WTC11 (cell line): Measurements from ENCODE around the gene ZNF775. TPM values are rescaled to one million over a fixed set of nuclear protein-coding genes. Genes with fewer than 3 reads are reported as not detected.

Source experiments
- ATAC-seq: fragments of 200-7000 bp; cut with Tn5 transposase; 2 replicates; pipeline ENCODE4 v1.10.0; 2021; ENCODE audit warnings: mild to moderate bottlenecking, moderate library complexity
- CTCF ChIA-PET: fragments of 300-600 bp; sonication (Branson Sonifier 250); formaldehyde crosslinking; loops from one replicate; lab custom pipeline; 2021; ENCODE audit warnings: antibody characterized with exemption; lab: Charles Lee
- POLR2A ChIA-PET: fragments of 350-600 bp; sonication (Branson Sonifier 250); formaldehyde crosslinking; loops from one replicate; lab custom pipeline; 2021; ENCODE audit warnings: antibody characterized with exemption; lab: Charles Lee
- DNase-seq: peaks from one replicate; pipeline ENCODE4 v3.0.0; 2021; ENCODE audit warnings: low spot score
- H3K27ac Mint-ChIP-seq: 2 replicates; pipeline ENCODE4 v1.8.0; 2021; ENCODE audit warnings: mixed read lengths
- H3K27me3 Mint-ChIP-seq: 2 replicates; pipeline ENCODE4 v1.8.0; 2021; ENCODE audit warnings: low read depth, mild to moderate bottlenecking, moderate library complexity, mixed read lengths
- H3K36me3 Mint-ChIP-seq: 2 replicates; pipeline ENCODE4 v1.8.0; 2021; ENCODE audit warnings: mixed read lengths
- H3K4me1 Mint-ChIP-seq: 2 replicates; pipeline ENCODE4 v1.8.0; 2022; ENCODE audit warnings: mixed read lengths
- H3K4me3 Mint-ChIP-seq: 2 replicates; pipeline ENCODE4 v1.8.0; 2021; ENCODE audit warnings: mild to moderate bottlenecking, moderate library complexity, mixed read lengths
- H3K9me3 Mint-ChIP-seq: 2 replicates; pipeline ENCODE4 v1.8.0; 2021; ENCODE audit warnings: mixed read lengths
- ATF2 ChIP-seq: sonication (generic); formaldehyde crosslinking; IDR thresholded peaks from 2 replicates; pipeline ENCODE4 v1.8.1; 2022; ENCODE audit warnings: low read depth, missing genetic modification reagents, borderline replicate concordance
- ATF6 ChIP-seq: sonication (generic); formaldehyde crosslinking; IDR thresholded peaks from 2 replicates; pipeline ENCODE4 v1.8.1; 2023; ENCODE audit warnings: mild to moderate bottlenecking, missing genetic modification reagents
- CTCF ChIP-seq: fragments of 200-600 bp; IDR thresholded peaks from 2 replicates; pipeline ENCODE4 v1.8.0; 2022; ENCODE audit warnings: antibody characterized with exemption
- FOXK1 ChIP-seq: sonication (generic); formaldehyde crosslinking; IDR thresholded peaks from 2 replicates; pipeline ENCODE4 v1.8.0; 2022; ENCODE audit warnings: mild to moderate bottlenecking, moderate library complexity, missing genetic modification reagents
- FOXP1 ChIP-seq: sonication (generic); formaldehyde crosslinking; IDR thresholded peaks from 2 replicates; pipeline ENCODE4 v1.8.0; 2022; ENCODE audit warnings: missing genetic modification reagents, mild to moderate bottlenecking, moderate library complexity, borderline replicate concordance
- FOXP4 ChIP-seq: sonication (generic); formaldehyde crosslinking; IDR thresholded peaks from 2 replicates; pipeline ENCODE4 v1.8.0; 2022; ENCODE audit warnings: mild to moderate bottlenecking, missing genetic modification reagents
- IRF2 ChIP-seq: sonication (generic); formaldehyde crosslinking; IDR thresholded peaks from 2 replicates; pipeline ENCODE4 v1.8.0; 2022; ENCODE audit warnings: low read depth, missing genetic modification reagents, borderline replicate concordance
- JAZF1 ChIP-seq: fragments of 250-450 bp; sonication (Bioruptor Pico); IDR thresholded peaks from 2 replicates; pipeline ENCODE4 v1.9.0; 2021; ENCODE audit warnings: moderate library complexity, mild to moderate bottlenecking, inconsistent platforms
- MAX ChIP-seq: sonication (generic); formaldehyde crosslinking; IDR thresholded peaks from 2 replicates; pipeline ENCODE4 v1.8.0; 2022; ENCODE audit warnings: mild to moderate bottlenecking, missing genetic modification reagents
- MXD4 ChIP-seq: fragments of 250-450 bp; sonication (Bioruptor Pico); IDR thresholded peaks from 2 replicates; pipeline ENCODE4 v1.8.0; 2021; ENCODE audit warnings: mild to moderate bottlenecking, moderate library complexity, borderline replicate concordance
- MYBL2 ChIP-seq: sonication (generic); formaldehyde crosslinking; IDR thresholded peaks from 2 replicates; pipeline ENCODE4 v1.8.1; 2023; ENCODE audit warnings: mild to moderate bottlenecking, moderate library complexity, missing genetic modification reagents
- NFATC4 ChIP-seq: fragments of 250-450 bp; sonication (Bioruptor Pico); IDR thresholded peaks from 2 replicates; pipeline ENCODE4 v1.9.0; 2021; ENCODE audit warnings: mild to moderate bottlenecking
- NFE2L1 ChIP-seq: sonication (generic); formaldehyde crosslinking; IDR thresholded peaks from 2 replicates; pipeline ENCODE4 v1.8.1; 2023; ENCODE audit warnings: missing genetic modification reagents
- RORB ChIP-seq: fragments of 250-450 bp; sonication (Bioruptor Pico); IDR thresholded peaks from 2 replicates; pipeline ENCODE4 v1.9.0; 2021; ENCODE audit warnings: mild to moderate bottlenecking
- TEAD4 ChIP-seq: sonication (generic); formaldehyde crosslinking; IDR thresholded peaks from 2 replicates; pipeline ENCODE4 v1.8.0; 2022; ENCODE audit warnings: mild to moderate bottlenecking, missing genetic modification reagents
- ZMAT4 ChIP-seq: fragments of 250-450 bp; sonication (Bioruptor Pico); IDR thresholded peaks from 2 replicates; pipeline ENCODE4 v1.9.0; 2021; ENCODE audit warnings: mild to moderate bottlenecking
- ZNF121 ChIP-seq: sonication (generic); formaldehyde crosslinking; IDR thresholded peaks from 2 replicates; pipeline ENCODE4 v1.8.0; 2023; ENCODE audit warnings: missing genetic modification reagents
- ZNF232 ChIP-seq: sonication (generic); formaldehyde crosslinking; IDR thresholded peaks from 2 replicates; pipeline ENCODE4 v1.8.0; 2022; ENCODE audit warnings: mild to moderate bottlenecking, missing genetic modification reagents
- ZNF423 ChIP-seq: fragments of 250-450 bp; sonication (Bioruptor Pico); IDR thresholded peaks from 2 replicates; pipeline ENCODE4 v2.1.2; 2022; ENCODE audit warnings: mild to moderate bottlenecking, moderate library complexity
- ZNF671 ChIP-seq: fragments of 250-450 bp; sonication (Bioruptor Pico); IDR thresholded peaks from 2 replicates; pipeline ENCODE4 v1.8.0; 2021; ENCODE audit warnings: mild to moderate bottlenecking
- ZSCAN18 ChIP-seq: fragments of 250-450 bp; sonication (Bioruptor Pico); IDR thresholded peaks from 2 replicates; pipeline ENCODE4 v2.1.2; 2022; ENCODE audit warnings: mild to moderate bottlenecking, moderate library complexity
- total RNA-seq: library from RNA; stranded (reverse); gene quantifications from 3 replicates; pipeline ENCODE4 v1.2.3, GENCODE V29; 2021

Gene ZNF775
- total RNA-seq, 1 experiment from 2014 or later, result 25.4 TPM

GRCh38 chr7:150329331-150330120, 49.6 kb upstream of the ZNF775 start (continued):
- TF ChIP-seq MYBL2 (CRISPR knock-in tag), result 0 out of 2 replicates have a peak, but pooled peaks have one; percentile 30
- no peak; the same call in 1 of the 2 replicates for TF ChIP-seq FOXK1
- TF ChIP-seq MAX (CRISPR knock-in tag), result no peak
- no peak for TF ChIP-seq NFE2L1
- TF ChIP-seq ZNF671, result no peak
- peak; percentile 86 for TF ChIP-seq ZNF423
- TF ChIP-seq NFATC4 (CRISPR knock-in tag), result no peak
- TF ChIP-seq MXD4 (CRISPR knock-in tag), result no peak
- no peak for TF ChIP-seq ZMAT4 (CRISPR knock-in tag)
- TF ChIP-seq RORB, result no peak
- TF ChIP-seq ATF2 (CRISPR knock-in tag), result no peak
- TF ChIP-seq, all 79 proteins: peak for 6

GRCh38 chr7:150330211-150330885, 48.8 kb upstream of the ZNF775 start:
- ChIA-PET CTCF (interaction anchor here (0.6 to 1.5 kb wide), 10 partner anchors 8 to 657 kb away, joined by 3 to 6 read pairs (median 4); no protein-coding TSS in a partner anchor), POLR2A (interaction anchor here (0.6 to 2.2 kb wide), 9 partner anchors 10 to 1040 kb away, joined by 3 to 9 read pairs (median 3); partner anchors contain the start of genes RARRES2 and REPIN1)
- DNase-seq, result no peak
- Mint-ChIP-seq H3K27ac (peak overlapping the region; percentile 82), H3K4me1 (peaks cover 60% of the 10 kb centered on the region), H3K4me3 (no peak overlapping the region), H3K9me3 (no peaks in the 10 kb centered on the region), H3K36me3 (peaks cover 43% of the 10 kb centered on the region), H3K27me3 (0 out of 2 replicates have a peak, but pooled peaks cover under 1% of the 10 kb centered on the region)
- no peak for ATAC-seq
- peak; percentile 39; the same call in 1 of the 2 replicates for TF ChIP-seq ZNF121 (CRISPR knock-in tag)
- TF ChIP-seq FOXP1 (CRISPR knock-in tag), result peak; percentile 41; the same call in 1 of the 2 replicates
- no peak for TF ChIP-seq IRF2 (CRISPR knock-in tag)

GRCh38 chr7:150332852-150333635, 46.1 kb upstream of the ZNF775 start:
- H3K4me1 Mint-ChIP-seq, result peaks cover 80% of the 10 kb centered on the region
- no peak for ATAC-seq
- ChIA-PET POLR2A (no interaction called here), CTCF (no interaction called here)
- peak overlapping the region; percentile 93 for H3K27ac Mint-ChIP-seq
- H3K36me3 Mint-ChIP-seq, result peaks cover 27% of the 10 kb centered on the region
- no peaks in the 10 kb centered on the region for H3K9me3 Mint-ChIP-seq
- no peaks in the 10 kb centered on the region for H3K27me3 Mint-ChIP-seq
- no peak overlapping the region for H3K4me3 Mint-ChIP-seq
- DNase-seq, result no peak
- TF ChIP-seq MYBL2 (CRISPR knock-in tag) (no peak), ZNF671 (no peak), ZSCAN18 (no peak), CTCF (no peak), TEAD4 (CRISPR knock-in tag) (no peak), ZNF232 (CRISPR knock-in tag) (no peak), JAZF1 (CRISPR knock-in tag) (no peak), ATF6 (CRISPR knock-in tag) (no peak), FOXP4 (CRISPR knock-in tag) (no peak)
